HL-60 (cell line): ENCODE measurements around the gene TPK1.

Experiments used
- DNase-seq, 2 experiments: peaks; one replicate each; pipeline ENCODE4 v3.0.0-alpha.2; 2010 to 2020; ENCODE audit warnings: low read depth in 1 of 2, low spot score in 1 of 2
- H3K27ac ChIP-seq: fragments of 250-450 bp; sonication (Bioruptor Pico); replicated peaks from 2 replicates; pipeline ENCODE4 v1.5.1; 2020; ENCODE audit warnings: mild to moderate bottlenecking, moderate library complexity
- H3K27me3 ChIP-seq: fragments of 250-450 bp; sonication (Bioruptor Pico); 2 replicates; pipeline ENCODE4 v1.5.1; 2021; ENCODE audit warnings: mild to moderate bottlenecking, moderate library complexity; ENCODE audit not compliant: insufficient read depth, poor library complexity, severe bottlenecking
- H3K4me3 ChIP-seq: replicated peaks from 2 replicates; pipeline ENCODE4 v1.5.1; 2011; ENCODE audit warnings: mild to moderate bottlenecking, control low read depth, low read length; ENCODE audit not compliant: insufficient read depth
- CTCF ChIP-seq: IDR thresholded peaks from one replicate; pipeline ENCODE4 v1.5.1; 2011; ENCODE audit warnings: low read length, control low read depth, inconsistent platforms; ENCODE audit not compliant: insufficient read depth
- GABPA ChIP-seq: IDR thresholded peaks from 2 replicates; pipeline ENCODE4 v1.6.1; 2012; ENCODE audit warnings: low read depth
- POLR2AphosphoS5 ChIP-seq: IDR thresholded peaks from 2 replicates; pipeline ENCODE4 v1.6.1; 2012; ENCODE audit warnings: low read depth
- REST ChIP-seq: IDR thresholded peaks from 2 replicates; pipeline ENCODE4 v1.6.1; 2012; ENCODE audit warnings: low read depth; ENCODE audit not compliant: insufficient replicate concordance
- SPI1 ChIP-seq: IDR thresholded peaks from 2 replicates; pipeline ENCODE4 v1.6.1; 2012; ENCODE audit warnings: low read depth, mild to moderate bottlenecking, borderline replicate concordance

TPK1 gene

GRCh38 chr7:144500225-144500624, 335.6 kb downstream of the TPK1 start:
- TF ChIP-seq POLR2AphosphoS5 (no peak), GABPA (no peak)
- H3K4me3 ChIP-seq, result no peak overlapping the region
- DNase-seq, result no peak

GRCh38 chr7:144497282-144497681, 338.6 kb downstream of the TPK1 start:
- H3K27me3 ChIP-seq, result no peaks in the 10 kb centered on the region
- H3K27ac ChIP-seq, result no peak overlapping the region
- DNase-seq, result no peak
- TF ChIP-seq GABPA (no peak), CTCF (no peak), SPI1 (no peak), POLR2AphosphoS5 (no peak), REST (no peak)
- H3K4me3 ChIP-seq, result no peak overlapping the region

More at GRCh38 chr7:144500225-144500624, 335.6 kb downstream of the TPK1 start:
- Histone ChIP-seq H3K27me3 (no peaks in the 10 kb centered on the region), H3K27ac (no peak overlapping the region)

- H3K4me3 ChIP-seq, result no peak overlapping the region
- TF ChIP-seq POLR2AphosphoS5 (no peak), CTCF (no peak), SPI1 (no peak), GABPA (no peak), REST (no peak)
- DNase-seq, result no peak
- no peak overlapping the region for H3K27ac ChIP-seq
- H3K27me3 ChIP-seq, result no peaks in the 10 kb centered on the region
These were observed 341.5 kb downstream of the TPK1 start for GRCh38 chr7:144494355-144494754.

- H3K27ac ChIP-seq, result no peak overlapping the region
- no peak for TF ChIP-seq SPI1
- TF ChIP-seq POLR2AphosphoS5, result no peak
- no peak for TF ChIP-seq REST
- TF ChIP-seq GABPA, result no peak
- no peak for TF ChIP-seq CTCF
- H3K4me3 ChIP-seq, result no peak overlapping the region
- no peak for DNase-seq
- no peaks in the 10 kb centered on the region for H3K27me3 ChIP-seq
These were observed 346.3 kb downstream of the TPK1 start for GRCh38 chr7:144489504-144489903.
